ENCODE measurements around the gene SLC43A1.

GRCh38 chr11:57487021-57487778, 28.3 kb downstream of the SLC43A1 start:
- no peak for TF ChIP-seq POLR2A (IDR thresholded peaks at IDR 0.05)
- TF ChIP-seq CTCF (IDR thresholded peaks at IDR 0.05), result no peak
- TF ChIP-seq POLR2AphosphoS5 (IDR thresholded peaks at IDR 0.05), result no peak

Data from prostate gland (tissue), 2 donors.